HG03108 (cell line): Measurements from ENCODE around the gene CAPNS1.
"Not testable (repeated sequence)": the region's sequence is repeated elsewhere in the genome, so short reads cannot be mapped to it uniquely, and the experiment has no call there.

ENCODE experiments used
- ATAC-seq: cut with Tn5 transposase; IDR thresholded peaks from one replicate; pipeline ENCODE4 v1.9.1; 2021; ENCODE audit warnings: moderate library complexity; ENCODE audit not compliant: unreplicated experiment

CAPNS1 gene

DNA sequence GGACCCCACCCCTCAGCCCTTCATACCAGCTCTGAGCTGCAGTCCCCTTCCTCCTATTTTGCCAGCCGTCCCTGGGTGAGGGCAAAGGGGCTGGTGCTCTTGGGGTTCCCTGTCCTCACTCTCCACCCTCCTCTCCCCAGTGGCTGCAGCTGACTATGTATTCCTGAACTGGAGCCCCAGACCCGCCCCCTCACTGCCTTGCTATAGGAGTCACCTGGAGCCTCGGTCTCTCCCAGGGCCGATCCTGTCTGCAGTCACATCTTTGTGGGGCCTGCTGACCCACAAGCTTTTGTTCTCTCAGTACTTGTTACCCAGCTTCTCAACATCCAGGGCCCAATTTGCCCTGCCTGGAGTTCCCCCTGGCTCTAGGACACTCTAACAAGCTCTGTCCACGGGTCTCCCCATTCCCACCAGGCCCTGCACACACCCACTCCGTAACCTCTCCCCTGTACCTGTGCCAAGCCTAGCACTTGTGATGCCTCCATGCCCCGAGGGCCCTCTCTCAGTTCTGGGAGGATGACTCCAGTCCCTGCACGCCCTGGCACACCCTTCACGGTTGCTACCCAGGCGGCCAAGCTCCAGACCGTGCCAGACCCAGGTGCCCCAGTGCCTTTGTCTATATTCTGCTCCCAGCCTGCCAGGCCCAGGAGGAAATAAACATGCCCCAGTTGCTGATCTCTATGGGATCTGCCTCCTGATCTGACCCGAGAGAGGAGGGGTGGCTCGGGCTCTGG lies 10.0 kb downstream of the CAPNS1 start:
- no peak for ATAC-seq

DNA sequence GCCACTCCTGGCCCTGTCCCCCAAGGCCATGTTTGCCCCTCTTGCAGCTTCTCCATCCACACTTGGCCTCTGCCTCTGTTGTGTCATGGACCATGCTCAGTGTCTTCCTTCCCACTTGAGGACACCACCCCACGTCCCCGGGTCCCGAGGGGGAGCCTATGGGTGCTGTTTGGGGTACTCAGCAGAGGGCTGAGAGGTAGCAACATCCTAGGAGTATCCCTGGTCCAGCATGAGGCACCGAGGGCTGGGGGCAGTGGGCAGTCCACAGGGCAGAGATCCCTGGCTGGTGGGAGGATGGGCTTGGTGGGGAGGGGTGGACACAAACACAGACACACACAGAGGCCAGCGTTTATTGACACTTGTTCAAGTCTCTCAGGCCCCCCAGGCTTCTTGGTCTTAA lies 10.7 kb downstream of the CAPNS1 start:
- no peak for ATAC-seq

GRCh38 chr19:36151144-36152018 lies 11.5 kb downstream of the CAPNS1 start:
- no peak for ATAC-seq

DNA sequence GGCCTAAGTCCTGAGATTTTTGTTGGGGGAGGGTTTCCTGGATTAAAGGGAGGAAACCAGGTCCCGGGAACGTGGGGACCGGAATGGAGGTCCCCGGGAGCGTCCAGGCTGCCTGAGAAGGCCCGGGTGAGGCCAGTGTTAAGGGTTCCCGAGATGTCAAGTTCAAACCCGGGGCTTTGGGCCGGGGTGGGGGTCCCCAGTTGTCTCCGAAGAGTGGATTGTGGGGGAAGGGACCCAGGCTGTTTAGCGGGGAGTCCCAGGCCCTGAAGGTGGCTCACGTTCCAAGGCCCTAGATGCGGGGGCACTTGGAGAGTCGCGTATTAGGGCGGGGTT lies 12.1 kb downstream of the CAPNS1 start:
- ATAC-seq = no peak

GRCh38 chr19:36152352-36153091 lies 12.7 kb downstream of the CAPNS1 start, which contains the start of gene COX7A1:
Gene COX7A1 (minus strand): TSS chr19:36152447. CDS start chr19:36152407, 40 bp downstream.
- no peak for ATAC-seq

DNA sequence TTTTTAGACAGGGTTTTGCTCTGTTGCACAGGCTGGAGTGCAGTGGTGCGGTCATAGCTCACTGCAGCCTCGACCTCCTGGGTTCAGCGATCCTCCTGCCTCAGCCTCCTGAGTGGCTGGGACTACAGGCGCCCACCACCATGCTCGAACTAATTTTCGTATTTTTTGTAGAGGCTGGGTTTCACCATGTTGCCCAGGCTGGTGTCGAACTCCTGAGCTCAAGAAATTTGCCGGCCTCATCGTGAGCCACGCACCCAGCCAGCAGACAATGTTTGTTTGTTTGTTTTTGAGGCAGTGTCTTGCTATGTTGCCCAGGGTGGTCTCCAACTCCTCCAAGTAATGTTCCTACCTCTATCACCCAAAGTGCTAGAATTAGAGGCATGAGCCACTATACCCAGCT lies 13.3 kb downstream of the CAPNS1 start:
- ATAC-seq = no peak

DNA sequence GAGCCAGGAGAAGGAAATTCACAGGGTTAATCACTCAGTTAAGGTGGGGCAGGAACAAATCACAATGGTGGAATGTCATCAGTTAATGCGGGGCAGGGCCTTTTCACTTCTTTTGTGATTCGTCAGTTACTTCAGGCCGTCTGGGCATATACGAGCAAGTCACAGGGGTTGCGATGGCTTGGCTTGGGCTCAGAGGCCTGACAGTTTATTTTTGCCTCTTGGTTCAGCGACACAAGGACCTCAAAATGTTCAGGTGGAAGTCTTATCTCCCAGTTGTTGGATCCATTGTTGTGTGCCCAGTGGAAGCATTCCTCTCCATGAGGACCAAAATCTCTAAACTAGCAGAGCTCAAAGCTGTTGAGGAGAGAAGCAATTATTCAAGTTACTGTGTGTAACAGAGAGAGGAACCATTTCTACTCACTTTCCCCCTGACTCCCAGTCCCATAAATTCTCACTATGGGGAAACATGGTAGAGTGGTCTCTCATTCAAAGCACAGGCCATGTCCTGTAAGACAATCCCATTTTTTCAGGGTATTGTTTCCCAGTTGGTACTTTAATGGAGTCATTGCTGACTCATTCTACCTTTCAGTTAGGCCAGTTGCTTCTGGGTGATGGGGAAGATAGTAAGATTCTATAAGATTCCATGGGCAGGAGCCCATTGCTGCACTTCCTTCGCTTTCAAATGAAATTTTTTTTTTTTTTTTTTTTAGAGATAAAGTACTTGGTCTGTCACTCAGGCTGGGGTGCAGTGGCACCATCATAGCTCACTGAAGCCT lies 21.1 kb downstream of the CAPNS1 start:
- ATAC-seq = no peak

DNA sequence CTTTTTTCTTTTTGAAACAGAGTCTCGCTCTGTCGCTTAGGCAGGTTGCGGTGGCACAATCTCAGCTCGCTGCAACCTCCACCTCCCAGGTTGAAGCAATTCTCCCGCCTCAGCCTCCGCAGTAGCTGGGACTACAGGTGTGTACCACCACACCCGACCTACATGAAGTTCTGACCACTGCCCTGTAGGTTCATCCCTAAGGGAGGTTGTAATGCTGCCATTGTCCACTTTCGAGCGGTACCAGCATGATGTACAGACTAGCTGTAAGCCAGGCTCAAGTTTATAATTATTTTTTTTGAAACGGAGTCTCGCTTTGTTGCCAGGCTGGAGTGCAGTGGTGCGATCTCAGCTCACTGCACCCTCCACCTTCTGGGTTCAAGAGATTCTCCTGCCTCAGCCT lies 23.9 kb downstream of the CAPNS1 start:
- no peak for ATAC-seq

- ATAC-seq = no peak
These were observed 29.4 kb downstream of the CAPNS1 start for GRCh38 chr19:36169084-36169760.

- no peak for ATAC-seq
These were observed 33.0 kb downstream of the CAPNS1 start for GRCh38 chr19:36172852-36173251.

DNA sequence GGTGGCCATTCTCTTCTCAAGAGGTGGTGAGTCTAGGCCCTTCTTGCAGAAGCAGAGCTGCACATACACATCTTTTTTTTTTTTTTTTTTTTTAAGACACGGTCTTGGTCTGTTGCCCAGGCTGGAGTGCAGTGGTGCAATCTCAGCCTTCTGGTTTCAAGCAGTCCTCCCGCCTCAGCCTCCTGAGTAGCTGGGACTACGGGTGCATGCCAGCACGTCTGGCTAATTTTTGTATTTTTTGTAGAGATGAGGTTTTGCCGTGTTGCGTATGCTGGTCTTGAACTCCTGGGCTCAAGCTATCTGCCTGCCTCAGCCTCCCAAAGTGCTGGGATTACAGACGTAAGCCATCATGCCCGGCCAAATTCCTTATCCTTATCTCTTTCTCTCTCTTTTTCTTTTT lies 34.0 kb downstream of the CAPNS1 start:
- not testable (repeated sequence) for ATAC-seq

DNA sequence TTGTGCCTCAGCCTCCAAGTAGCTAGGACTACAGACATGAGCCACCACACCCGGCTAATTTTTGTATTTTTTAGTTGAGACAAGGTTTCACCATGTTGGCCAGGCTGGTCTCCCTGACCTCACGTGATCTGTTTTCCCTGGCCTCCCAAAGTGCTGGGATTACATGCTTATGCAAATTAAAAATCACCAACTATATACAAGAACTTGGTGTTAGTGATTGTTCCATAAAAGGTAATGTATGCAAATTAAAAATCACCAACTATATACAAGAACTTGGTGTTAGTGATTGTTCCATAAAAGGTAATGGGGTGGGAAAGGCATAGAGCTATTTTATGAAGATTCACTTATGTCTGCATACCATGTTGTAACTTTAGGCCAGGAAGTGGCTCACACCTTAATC lies 39.2 kb downstream of the CAPNS1 start:
- ATAC-seq = not testable (repeated sequence)

DNA sequence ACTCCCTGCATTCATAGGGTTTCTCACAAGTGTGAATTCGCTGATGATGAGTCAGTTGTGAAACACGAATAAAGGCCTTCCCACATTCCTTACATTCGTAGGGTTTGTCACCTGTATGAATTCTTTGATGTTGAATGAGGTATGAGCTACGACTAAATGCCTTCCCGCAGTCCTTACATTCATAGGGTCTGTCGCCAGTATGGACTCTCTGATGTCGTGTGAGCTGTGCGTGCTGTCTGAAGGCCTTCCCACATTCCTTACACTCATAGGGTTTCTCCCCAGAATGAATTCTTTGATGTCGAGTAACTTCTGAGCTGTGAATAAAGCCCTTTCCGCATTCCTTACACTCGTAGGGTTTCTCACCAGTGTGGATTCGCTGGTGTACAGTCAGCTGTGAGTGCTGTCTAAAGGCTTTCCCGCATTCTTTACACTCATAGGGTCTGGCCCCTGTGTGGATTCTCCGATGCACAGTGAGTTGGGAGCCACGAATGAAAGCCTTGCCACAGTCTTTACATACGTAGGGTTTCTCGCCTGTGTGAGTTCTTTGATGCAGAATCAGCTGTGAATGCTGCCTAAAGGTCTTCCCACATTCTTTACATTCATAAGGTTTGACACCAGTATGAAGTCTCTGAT lies 42.9 kb downstream of the CAPNS1 start:
- ATAC-seq = no peak

- ATAC-seq = no peak
These were observed 43.4 kb downstream of the CAPNS1 start for GRCh38 chr19:36183245-36183628.

DNA sequence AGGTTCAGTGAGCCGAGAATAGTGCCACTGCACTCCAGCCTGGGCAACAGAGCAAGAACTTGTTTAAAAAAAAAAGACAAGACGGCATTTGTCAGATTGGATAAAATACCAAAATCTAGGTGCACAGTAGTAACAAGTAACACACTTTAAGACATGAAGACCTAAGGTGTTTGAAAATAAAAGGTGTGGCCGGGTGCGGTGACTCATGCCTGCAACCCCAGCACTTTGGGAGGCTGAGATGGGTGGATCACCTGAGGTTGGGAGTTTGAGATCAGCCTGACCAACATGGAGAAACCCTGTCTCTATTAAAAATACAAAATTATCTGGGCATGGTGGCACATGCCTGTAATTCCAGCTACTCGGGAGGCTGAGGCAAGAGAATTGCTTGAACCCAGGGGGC lies 46.9 kb downstream of the CAPNS1 start:
- ATAC-seq = not testable (repeated sequence)

DNA sequence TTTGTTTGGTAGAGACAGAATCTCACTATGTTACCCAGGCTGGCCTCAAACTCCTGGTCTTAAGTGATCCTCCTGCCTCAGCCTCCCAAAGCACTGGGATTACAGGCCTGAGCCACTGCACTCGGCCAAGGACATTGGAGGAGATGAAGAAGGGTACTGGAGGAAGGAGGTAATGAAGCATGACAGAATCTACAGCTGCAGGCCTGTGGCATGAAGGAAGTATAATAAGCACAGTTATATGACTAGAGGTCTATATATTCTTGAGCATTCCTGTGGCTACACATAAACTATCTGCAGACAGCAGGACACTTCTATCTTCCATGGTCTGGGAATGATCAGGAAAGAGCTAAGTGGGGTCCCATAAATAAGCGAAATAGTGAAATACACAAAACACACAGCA lies 56.4 kb downstream of the CAPNS1 start:
- ATAC-seq = no peak

- ATAC-seq = no peak
These were observed 58.3 kb downstream of the CAPNS1 start for GRCh38 chr19:36198119-36198518.
